NB4 (cell line): Measurements from ENCODE around the gene EGLN2.

Experiments
- CTCF ChIP-seq: IDR thresholded peaks from one replicate; pipeline ENCODE4 v1.5.1; 2012; ENCODE audit warnings: low read depth, low read length
- MAX ChIP-seq: IDR thresholded peaks from 2 replicates; pipeline ENCODE4 v1.6.1; 2011; ENCODE audit warnings: low read depth, low read length
- MYC ChIP-seq: IDR thresholded peaks from 2 replicates; pipeline ENCODE4 v1.6.1; 2011; ENCODE audit warnings: low read depth, low read length
- POLR2A ChIP-seq: IDR thresholded peaks from 2 replicates; pipeline ENCODE4 v1.6.1; 2011; ENCODE audit warnings: mild to moderate bottlenecking; ENCODE audit not compliant: insufficient read length; ENCODE audit errors: extremely low read depth

GRCh38 chr19:40807147-40808020 is 8.4 kb downstream of the EGLN2 start:
- TF ChIP-seq MAX (no peak), POLR2A (no peak), CTCF (no peak), MYC (no peak)
